HG02970 (cell line): ENCODE results near the gene DUOX1.
"Not testable (repeated sequence)": the region's sequence is repeated elsewhere in the genome, so short reads cannot be mapped to it uniquely, and the experiment has no call there.

Experiments
- ATAC-seq: cut with Tn5 transposase; IDR thresholded peaks from one replicate; pipeline ENCODE4 v1.9.1; 2021; ENCODE audit warnings: mild to moderate bottlenecking, moderate library complexity, moderate number of reproducible peaks; ENCODE audit not compliant: unreplicated experiment, low FRiP score

DUOX1 gene

DNA sequence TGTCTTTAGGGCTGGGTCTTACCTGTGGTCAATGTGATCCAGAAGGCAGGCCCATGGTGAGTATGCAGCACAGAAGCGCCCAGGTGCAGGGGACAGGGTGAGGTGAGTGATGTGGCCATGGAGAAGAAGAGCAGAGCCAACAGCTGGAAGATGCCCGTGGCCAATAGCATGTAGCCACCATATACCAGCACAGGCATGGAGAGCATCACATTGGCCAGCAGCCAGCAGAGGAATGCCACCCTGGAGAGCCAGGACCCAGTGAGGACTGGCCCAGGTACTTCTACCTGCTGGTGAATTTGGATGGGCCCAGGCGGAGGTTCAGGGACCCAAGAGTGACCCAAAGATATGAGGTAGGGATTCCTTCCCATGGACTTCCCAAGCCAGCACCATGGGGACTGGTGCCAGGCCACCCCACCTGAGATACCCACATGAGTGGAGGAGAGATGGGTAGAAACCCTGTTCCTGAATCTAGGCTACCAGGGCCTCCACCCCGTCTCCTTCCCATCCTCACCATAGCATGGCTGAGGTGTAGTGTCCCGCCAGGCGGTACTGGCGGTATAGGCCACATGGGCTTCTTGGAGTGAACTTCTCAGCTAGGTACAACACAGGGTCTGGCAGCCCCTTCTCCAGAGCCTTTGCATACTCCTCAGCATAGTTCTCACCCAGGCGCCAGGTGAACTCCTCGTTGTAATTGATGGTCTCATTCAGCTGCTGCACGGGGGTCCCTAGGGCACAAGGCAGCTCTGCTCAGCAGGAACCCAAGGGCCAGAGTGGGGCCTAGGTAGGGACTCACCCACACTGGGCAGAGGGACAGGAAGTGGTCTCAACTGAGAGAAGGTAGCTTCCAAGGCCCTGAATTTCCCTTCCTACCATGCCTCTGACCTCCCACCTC, 9.5 kb upstream of the DUOX1 start:
- no peak for ATAC-seq

GRCh38 chr15:45121020-45121419, 8.8 kb upstream of the DUOX1 start:
- no peak for ATAC-seq

DNA sequence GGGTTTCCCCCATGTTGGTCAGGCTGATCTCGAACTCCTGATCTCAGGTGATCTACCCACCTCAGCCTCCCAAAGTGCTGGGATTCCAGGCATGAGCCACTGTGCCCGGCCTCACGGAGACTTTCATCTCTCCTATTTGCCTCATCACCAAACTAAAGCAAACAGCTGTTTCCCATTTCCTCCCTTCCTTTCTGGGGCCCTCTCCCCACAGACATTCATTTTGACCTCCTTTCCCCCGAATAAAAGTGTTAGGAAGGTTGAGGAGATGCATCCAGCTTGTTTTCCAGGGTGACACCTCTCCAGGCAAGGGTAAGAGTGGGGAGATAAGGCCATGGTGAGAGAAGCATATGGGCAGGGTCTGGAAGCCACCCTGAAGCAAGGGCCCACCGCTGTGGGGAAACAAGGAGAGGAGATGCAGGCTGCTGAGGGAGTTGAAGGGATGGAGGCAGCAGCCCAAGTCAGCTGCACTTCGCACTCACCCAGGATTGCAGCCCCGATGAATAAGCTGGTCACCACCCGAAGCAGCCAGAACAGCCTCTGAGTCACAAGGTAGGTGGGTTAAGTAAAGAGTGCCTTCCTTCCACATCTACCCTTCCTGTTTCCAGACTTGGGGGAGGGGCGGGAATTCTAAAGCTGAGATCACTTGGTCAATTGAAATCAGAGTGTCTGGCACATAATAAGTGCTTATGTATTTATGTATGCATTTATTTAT, 7.9 kb upstream of the DUOX1 start:
- no peak for ATAC-seq

- no peak for ATAC-seq
These were observed 7.1 kb upstream of the DUOX1 start for GRCh38 chr15:45122719-45123118.

DNA sequence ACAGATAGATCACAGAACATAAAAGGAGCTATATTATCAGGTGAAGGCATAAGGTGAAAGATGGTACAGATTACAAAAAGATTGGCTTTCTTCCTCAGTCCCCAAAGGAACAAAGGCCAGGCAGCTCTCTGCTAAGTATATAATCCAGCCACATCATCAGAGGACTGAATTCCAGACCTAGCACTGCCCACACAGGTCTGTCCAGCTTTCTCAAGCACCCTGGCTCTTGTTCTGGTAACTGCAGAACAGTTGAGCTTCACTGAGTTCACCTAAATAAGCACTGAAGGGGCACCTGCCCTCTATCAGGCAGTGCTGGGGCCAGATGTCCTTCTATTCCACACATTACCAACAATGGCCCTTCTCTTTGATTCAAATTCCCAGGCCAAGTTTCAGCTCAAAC, 6.4 kb upstream of the DUOX1 start:
- no peak for ATAC-seq

- ATAC-seq = no peak
These were observed 3.1 kb upstream of the DUOX1 start for GRCh38 chr15:45126535-45127158.

DNA sequence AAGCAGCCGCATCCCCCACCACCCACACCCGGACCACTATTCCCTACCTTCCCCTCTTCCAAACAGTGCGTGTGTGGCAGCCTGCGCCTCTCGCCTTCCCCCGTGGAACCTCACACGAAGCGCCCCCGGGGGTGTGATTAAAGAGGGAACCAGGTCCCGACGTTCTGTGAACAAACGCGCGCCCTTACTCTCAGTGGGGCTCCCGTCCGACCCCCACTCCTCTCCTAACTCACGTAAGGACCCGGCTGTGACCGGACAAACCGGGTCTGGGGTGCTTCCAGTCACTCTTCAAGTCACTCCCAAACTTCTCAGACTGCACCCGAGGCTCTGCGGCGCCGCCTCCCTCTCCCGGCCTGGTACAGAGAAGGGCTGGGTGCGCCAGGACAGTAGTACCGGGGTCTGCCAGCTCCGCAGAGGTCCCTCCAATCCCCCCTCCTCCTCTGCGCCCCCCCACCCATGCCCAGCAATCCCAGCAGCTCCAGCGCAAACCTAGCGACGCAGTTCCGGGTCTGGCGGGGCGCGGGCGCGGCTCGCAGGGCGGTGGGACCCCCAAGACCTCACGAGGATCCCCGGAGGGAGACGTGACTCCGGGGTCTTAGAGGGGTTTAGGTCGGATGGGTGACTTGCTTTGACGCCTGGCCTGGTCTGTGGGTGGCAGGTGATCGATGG, 689 bp upstream of the DUOX1 start:
- no peak for ATAC-seq

DNA sequence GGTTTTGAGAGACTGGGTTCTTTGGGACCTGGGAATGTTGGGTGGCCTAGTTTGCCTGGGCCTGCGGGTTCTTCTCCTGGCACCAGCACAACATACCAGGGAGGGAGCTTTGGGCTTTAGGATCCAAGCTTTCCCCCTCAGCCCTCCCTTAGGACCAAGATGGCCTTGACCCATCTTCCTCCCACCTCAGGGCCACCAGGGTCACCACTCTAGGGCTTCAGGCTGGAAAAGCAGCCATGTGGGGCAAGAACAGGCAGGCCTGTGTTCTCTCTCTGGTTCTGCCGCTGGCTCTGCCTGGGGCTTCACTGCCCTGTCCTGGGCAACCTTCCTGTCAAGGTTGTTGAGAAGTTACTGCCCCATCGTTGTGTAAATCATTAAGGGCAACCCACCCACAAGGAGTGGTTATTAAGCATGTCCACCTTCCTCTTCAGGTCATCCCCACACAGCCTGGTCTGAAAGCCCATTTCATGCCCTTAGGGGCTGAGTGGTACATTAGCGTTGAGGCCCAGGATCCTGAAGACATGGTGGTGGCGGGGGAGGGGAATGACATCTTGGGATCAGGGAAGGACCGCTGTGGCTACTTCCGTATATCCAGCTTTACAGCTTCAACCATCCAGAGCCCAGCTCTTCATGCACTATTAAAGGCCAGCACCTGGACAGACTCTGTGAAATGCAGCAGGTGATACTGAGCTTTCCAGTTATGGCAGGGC, 652 bp downstream of the DUOX1 start:
- ATAC-seq = no peak

DNA sequence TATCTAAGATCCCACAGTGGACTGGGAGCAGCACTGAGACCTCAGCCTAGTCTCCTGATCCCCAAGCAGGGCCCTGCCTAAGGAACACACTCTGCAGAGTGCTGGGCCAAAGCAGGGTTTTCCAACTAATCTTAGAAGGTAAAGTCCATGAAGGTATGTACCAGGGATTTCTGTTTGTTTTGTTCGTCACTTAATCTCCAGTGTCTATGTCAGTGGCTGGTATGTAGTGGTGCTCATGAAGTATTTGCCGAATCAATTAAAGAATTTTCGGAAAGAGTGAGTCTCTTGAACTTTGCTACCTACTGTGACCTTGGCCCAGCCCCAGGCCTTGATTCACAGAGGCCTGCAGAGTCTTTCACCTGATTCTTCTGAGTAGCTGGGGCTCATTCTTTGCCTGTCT, 1.7 kb downstream of the DUOX1 start:
- no peak for ATAC-seq

DNA sequence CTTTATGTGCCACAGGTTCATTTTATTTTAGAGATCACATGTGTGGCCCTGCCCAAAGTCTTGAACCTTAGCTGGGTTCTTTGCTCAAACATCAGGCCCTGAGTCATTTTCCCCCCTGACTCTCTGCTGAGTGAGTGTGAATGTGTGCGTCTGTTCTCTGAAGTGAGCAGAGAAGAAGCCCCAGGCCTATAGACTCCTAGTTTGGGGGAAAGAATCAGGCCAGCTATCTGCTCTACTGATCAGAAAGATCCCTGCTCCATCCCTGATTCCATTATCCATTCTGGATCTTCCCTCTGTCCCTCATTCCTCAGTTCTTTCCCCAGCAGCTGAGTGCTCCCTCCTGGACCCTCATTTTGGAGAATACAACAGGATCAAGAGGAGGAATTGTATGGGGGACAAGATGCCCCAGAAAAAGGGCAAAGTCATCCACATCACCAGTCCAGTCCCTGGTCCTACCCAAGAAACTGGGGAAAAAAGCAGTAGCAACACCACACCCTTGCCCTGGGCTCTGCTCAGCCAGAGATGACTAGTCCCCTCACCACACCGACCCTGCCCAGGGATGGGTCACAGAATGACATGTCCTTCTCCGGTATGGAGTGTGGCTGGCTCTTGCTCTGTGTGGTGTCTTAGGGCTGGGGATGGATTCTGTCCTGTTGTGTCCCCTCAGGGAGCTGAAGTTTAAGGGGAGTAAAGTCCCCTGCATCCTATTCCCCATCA, 3.2 kb downstream of the DUOX1 start:
- no peak for ATAC-seq

GRCh38 chr15:45133561-45133920, 3.7 kb downstream of the DUOX1 start:
- ATAC-seq = no peak

DNA sequence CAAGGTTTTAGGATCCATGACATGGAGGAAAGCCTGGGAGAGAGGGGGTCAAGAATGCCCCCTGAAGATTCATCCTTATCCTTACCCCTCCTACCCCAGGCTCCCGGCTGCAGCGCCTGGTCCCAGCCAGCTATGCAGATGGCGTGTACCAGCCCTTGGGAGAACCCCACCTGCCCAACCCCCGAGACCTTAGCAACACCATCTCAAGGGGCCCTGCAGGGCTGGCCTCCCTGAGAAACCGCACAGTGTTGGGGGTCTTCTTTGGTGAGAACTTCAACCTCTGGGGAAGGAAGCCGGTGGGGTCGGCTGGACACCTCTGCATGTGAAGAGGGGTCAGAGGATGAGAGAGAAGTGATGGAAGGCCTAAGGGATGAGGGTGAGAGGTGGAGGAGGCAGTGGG, 4.3 kb downstream of the DUOX1 start:
- no peak for ATAC-seq

DNA sequence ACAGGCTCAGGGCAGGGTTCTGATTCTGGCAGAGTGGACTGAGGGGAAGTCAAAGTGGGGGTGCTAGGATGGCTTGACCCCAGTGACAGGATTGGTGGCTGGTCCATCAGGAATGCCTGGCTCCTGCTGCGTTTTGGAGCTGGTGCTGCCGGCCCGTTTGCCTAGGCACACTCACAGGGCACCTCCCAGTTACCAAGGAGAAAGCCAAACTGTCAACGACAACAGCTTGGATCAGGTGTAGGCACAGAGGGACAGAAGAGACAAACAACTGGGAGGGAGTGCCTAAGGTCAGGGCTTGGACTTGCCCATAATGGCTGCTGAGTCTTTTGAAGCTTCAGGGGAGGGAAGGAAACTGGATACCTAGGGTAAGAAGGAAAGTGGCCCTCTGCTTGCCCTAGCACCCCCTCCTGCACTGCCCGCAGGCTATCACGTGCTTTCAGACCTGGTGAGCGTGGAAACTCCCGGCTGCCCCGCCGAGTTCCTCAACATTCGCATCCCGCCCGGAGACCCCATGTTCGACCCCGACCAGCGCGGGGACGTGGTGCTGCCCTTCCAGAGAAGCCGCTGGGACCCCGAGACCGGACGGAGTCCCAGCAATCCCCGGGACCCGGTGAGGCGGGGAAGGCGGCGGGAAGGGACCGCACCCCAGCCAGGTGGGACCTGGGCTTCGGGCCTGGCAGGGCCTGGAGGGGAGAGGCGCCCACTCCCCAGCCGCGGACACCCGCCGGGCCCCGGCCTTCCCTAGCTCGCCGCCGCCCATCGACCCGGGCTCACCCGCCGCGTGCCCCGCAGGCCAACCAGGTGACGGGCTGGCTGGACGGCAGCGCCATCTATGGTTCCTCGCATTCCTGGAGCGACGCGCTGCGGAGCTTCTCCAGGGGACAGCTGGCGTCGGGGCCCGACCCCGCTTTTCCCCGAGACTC, 5.1 kb downstream of the DUOX1 start:
- ATAC-seq = no peak

DNA sequence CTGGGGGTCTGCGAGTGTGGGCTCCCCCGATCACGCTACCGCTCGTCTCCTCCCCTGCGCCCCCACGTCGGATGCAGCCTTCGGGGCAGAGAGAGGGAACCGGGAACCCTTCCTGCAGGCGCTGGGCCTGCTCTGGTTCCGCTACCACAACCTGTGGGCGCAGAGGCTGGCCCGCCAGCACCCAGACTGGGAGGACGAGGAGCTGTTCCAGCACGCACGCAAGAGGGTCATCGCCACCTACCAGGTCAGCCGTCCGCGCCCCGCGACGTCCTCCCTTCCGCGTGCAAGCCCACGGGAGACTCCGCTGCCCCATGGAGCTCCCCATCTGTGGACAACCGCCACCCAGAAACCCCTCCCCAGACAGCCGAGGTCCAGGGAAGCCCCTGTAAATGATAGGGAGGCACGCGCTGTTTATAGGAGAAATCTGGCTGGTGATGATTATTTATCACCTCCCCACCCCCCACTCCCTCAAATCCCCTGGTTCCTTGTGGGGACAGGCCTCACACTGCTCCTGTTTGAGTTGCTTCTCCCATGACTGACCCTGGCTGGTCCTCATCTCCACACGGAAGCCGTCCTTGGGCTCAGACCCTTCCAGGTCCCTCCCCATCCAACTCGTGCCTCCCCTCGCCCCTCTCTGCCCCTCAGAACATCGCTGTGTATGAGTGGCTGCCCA, 6.0 kb downstream of the DUOX1 start:
- not testable (repeated sequence) for ATAC-seq

- ATAC-seq = no peak
These were observed 6.6 kb downstream of the DUOX1 start for GRCh38 chr15:45136378-45136764.

GRCh38 chr15:45137703-45138102, 7.9 kb downstream of the DUOX1 start:
- no peak for ATAC-seq

- no peak for ATAC-seq
These were observed 9.3 kb downstream of the DUOX1 start for GRCh38 chr15:45138814-45139765.
